ENCODE data around the gene FANCG. TPM values are rescaled to one million over a fixed set of nuclear protein-coding genes. Genes with fewer than 3 reads are reported as not detected.
A peak's percentile ranks its signal among the peaks of the same experiment; 100 is the strongest.

FANCG gene
- total and polyA plus RNA-seq, 10 donors: 15.8 to 37.5 (median 24.2) TPM

DNA sequence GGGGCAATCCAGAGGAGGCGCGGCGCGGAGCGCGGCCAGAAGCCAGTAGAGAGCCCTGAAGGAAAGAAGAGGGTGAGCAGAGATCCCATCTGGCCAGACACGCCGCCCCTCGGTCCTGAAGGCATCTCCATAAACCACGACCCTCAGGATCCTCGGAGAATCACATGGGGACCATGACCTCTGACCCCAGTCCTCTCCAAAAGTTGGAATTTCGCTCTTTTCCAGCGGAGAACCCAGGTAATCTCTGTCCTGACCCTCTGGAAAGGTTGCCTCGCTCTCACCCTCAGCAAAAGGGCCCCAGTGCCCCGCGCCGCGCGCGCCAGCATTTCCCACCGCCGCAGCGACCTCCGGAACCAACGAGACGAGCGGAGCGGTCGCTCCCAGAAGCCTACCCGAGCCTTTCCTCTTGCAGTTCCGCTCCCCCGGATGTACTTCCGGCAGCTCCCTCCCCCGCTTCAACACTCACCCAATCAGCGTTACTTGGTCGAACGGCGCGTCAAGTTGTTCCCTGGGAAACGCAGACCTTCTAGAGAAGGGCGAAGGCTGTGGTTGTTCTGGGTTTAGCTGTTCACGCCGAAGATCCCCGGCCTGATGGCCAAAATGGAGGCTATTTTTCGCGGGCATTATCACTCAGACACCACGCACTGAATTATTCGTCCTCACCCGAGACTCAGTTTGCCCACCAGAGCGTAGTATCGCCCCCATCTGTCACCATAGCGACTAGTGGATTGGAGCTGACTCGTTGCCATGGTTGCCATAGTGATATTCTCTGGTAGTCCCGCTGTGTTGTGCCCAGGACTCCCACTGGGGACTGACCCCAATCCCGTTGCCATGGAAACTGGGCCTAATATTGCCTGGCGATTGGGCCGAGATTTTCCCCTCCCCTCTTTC, 23.3 kb upstream of the FANCG start, which contains the start of gene STOML2:
Gene STOML2 (minus strand): TSS at position 363 of the 891 bp plus-strand sequence. CDS start 37 bp downstream, at position 326.
- no peaks in the 10 kb centered on the region for H3K27me3 ChIP-seq (replicated peaks in 1 of 7)
- peak within 1 kb of the TSS; percentile 69 to 92 (median 88) for H3K27ac ChIP-seq
- DNase-seq: peak; percentile 97
- peak within 1 kb of the TSS; percentile 58 to 86 (median 64) for H3K4me3 ChIP-seq
- WGBS, 5 donors: 1 to 2% (median 1%) methylated on average over 39 to 57 of the region's 57 CpGs
- peaks cover 0 to 72% (median 60%) of the 10 kb centered on the region in 6 donors for H3K36me3 ChIP-seq
- intact Hi-C loops (cut with DNase I; ENCODE audit: low total_unique reads): no loop called here
- TF ChIP-seq POLR2A (IDR thresholded peaks at IDR 0.05) (peak in 2 of 3 donors; percentile 45 to 67), POLR2AphosphoS5 (IDR thresholded peaks at IDR 0.05) (peak; percentile 93 to 96 (median 94))
- TF ChIP-seq, protein P1, sequence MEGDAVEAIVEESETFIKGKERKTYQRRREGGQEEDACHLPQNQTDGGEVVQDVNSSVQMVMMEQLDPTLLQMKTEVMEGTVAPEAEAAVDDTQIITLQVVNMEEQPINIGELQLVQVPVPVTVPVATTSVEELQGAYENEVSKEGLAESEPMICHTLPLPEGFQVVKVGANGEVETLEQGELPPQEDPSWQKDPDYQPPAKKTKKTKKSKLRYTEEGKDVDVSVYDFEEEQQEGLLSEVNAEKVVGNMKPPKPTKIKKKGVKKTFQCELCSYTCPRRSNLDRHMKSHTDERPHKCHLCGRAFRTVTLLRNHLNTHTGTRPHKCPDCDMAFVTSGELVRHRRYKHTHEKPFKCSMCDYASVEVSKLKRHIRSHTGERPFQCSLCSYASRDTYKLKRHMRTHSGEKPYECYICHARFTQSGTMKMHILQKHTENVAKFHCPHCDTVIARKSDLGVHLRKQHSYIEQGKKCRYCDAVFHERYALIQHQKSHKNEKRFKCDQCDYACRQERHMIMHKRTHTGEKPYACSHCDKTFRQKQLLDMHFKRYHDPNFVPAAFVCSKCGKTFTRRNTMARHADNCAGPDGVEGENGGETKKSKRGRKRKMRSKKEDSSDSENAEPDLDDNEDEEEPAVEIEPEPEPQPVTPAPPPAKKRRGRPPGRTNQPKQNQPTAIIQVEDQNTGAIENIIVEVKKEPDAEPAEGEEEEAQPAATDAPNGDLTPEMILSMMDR (IDR thresholded peaks at IDR 0.05 in 8 of 11, conservative IDR thresholded peaks at IDR 0.05 in 3 of 11): peak in 2 of 11 experiments; percentile 18 to 40
- no peaks in the 10 kb centered on the region for H3K9me3 ChIP-seq
- H3K4me1 ChIP-seq: peaks cover 16 to 40% (median 26%) of the 10 kb centered on the region in 6 donors

DNA sequence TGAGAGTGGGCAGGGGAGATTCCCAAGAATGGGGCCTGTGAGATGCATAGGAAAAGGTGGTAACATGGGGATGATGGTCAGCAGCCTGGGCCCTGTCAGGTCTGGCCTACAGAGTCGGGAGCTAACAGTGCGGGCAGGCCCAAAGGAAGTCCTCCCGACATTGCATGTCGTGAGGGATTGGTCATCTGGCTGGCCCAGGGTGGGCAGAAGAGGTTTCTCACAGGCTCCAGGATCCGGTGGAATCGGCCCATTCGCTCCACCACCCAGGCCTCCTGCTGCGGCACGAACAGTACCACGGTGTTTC, 22.7 kb upstream of the FANCG start:
- no peaks in the 10 kb centered on the region for H3K27me3 ChIP-seq (replicated peaks in 1 of 7)
- peak; percentile 88 for DNase-seq
- peaks cover 16 to 40% (median 26%) of the 10 kb centered on the region in 6 donors for H3K4me1 ChIP-seq
- 4 to 12% (median 5%) methylated on average over 6 to 10 of the region's 10 CpGs for WGBS, 5 donors
- H3K36me3 ChIP-seq: peaks cover 0 to 66% (median 55%) of the 10 kb centered on the region in 6 donors
- intact Hi-C loops (cut with DNase I; ENCODE audit: low total_unique reads): no loop called here
- peak overlapping the region; percentile 69 to 92 (median 88) for H3K27ac ChIP-seq
- H3K9me3 ChIP-seq: no peaks in the 10 kb centered on the region
- peak overlapping the region; percentile 58 to 86 (median 64) for H3K4me3 ChIP-seq
- no peak for TF ChIP-seq POLR2A (IDR thresholded peaks at IDR 0.05)
- TF ChIP-seq POLR2AphosphoS5 (IDR thresholded peaks at IDR 0.05): no peak
- TF ChIP-seq, protein P1 (IDR thresholded peaks at IDR 0.05 in 8 of 11, conservative IDR thresholded peaks at IDR 0.05 in 3 of 11): no peak

DNA sequence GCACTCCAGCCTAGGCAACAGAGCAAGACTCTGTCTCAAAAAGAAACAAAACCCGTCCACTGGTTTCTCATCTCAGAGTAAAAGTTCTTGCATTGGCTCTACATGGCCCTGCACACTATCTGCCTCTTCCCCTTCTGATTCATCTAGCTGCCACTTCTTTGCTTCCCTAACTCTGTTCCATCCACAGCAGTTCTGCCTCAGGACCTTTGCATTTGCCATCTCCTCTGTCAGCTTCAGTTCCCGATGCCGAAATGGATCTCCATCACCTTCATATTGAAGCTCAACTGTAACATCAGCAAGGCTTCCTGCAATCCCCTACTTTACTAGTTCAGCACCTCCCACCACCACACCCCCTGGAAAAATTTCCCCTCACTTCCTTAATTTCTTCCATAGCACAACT, 17.8 kb upstream of the FANCG start:
- TF ChIP-seq, protein P1 (IDR thresholded peaks at IDR 0.05 in 8 of 11, conservative IDR thresholded peaks at IDR 0.05 in 3 of 11): no peak
- TF ChIP-seq POLR2AphosphoS5 (IDR thresholded peaks at IDR 0.05) (no peak), POLR2A (IDR thresholded peaks at IDR 0.05) (no peak)

More for the DNA sequence above, 17.8 kb upstream of the FANCG start:
- intact Hi-C loops (cut with DNase I; ENCODE audit: low total_unique reads): loop anchor here (10.0 kb wide), 2 partner anchors 113 to 203 kb away; partner anchors contain the start of gene DNAJB5
- no peaks in the 10 kb centered on the region for H3K27me3 ChIP-seq (replicated peaks in 1 of 7)
- WGBS, 5 donors: 80 to 93% (median 86%) methylated on average over 3 of the region's 3 CpGs
- H3K9me3 ChIP-seq: no peaks in the 10 kb centered on the region
- no peak overlapping the region for H3K27ac ChIP-seq
- H3K4me1 ChIP-seq: peaks cover 17 to 48% (median 30%) of the 10 kb centered on the region in 6 donors
- H3K4me3 ChIP-seq: no peak overlapping the region
- peaks cover 0 to 48% (median 34%) of the 10 kb centered on the region in 6 donors for H3K36me3 ChIP-seq
- DNase-seq: no peak
